Erythroblast (primary cell): Measurements from ENCODE around the gene TMEM273.

Experiments
- GATA1 ChIP-seq: IDR thresholded peaks from 2 replicates; pipeline ENCODE4 v1.6.1; 2011; ENCODE audit warnings: low read depth, mild to moderate bottlenecking, control low read depth, low read length, moderate library complexity
- POLR2A ChIP-seq: IDR thresholded peaks from 2 replicates; pipeline ENCODE4 v1.6.1; 2011; ENCODE audit warnings: mild to moderate bottlenecking, low read length

DNA sequence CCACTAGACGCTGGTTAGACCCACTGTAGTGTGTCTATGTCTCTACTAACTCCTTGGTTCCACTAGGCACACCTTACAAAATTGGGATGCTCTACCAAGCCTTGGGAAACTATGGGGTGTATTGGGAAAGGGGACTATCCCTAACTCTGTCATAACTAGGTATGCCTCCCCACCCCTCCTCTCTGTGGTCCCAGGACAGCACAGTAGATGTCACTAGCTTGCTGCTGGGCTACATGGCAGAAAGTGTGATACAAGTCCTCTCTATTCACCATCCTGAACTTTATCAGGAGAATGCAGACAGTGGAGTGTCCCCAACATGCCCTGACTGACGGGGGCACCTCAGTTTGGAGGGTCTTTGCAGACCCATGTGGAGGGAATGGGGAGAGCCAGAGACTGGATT, 30.3 kb upstream of the TMEM273 start:
- TF ChIP-seq POLR2A (no peak), GATA1 (no peak)
